Sigmoid colon (tissue), 4 donors: ENCODE results near the gene COLEC12.

Experiments
- EP300 ChIP-seq, 4 donors: sonication (generic); formaldehyde crosslinking; IDR thresholded peaks; one replicate each; pipeline ENCODE4 v1.6.1; 2017; ENCODE audit warnings: antibody characterized with exemption in 4 of 4
- POLR2A ChIP-seq, 2 donors: fragments of 450-650 bp; IDR thresholded peaks; one replicate each; pipeline ENCODE4 v1.6.1; 2016; ENCODE audit warnings: antibody characterized with exemption in 2 of 2, mild to moderate bottlenecking in 2 of 2, moderate library complexity in 2 of 2
- POLR2AphosphoS5 ChIP-seq, 4 donors: sonication (generic); formaldehyde crosslinking; IDR thresholded peaks; one replicate each; pipeline ENCODE4 v1.6.1; 2017; ENCODE audit warnings: antibody characterized with exemption in 4 of 4
- TF ChIP-seq, protein P1 (sequence below), 4 experiments: fragments of 450-650 bp in 3 of 4; fragments of 200-600 bp in 1 of 4; IDR thresholded peaks; one replicate each; pipeline ENCODE4 v1.5.1; 2016 to 2019; ENCODE audit warnings: antibody characterized with exemption in 4 of 4, mild to moderate bottlenecking in 3 of 4, moderate library complexity in 2 of 4

- TF ChIP-seq EP300 (IDR thresholded peaks at IDR 0.05) (no peak), POLR2AphosphoS5 (IDR thresholded peaks at IDR 0.05) (no peak), POLR2A (IDR thresholded peaks at IDR 0.05) (no peak)
- TF ChIP-seq, protein P1, sequence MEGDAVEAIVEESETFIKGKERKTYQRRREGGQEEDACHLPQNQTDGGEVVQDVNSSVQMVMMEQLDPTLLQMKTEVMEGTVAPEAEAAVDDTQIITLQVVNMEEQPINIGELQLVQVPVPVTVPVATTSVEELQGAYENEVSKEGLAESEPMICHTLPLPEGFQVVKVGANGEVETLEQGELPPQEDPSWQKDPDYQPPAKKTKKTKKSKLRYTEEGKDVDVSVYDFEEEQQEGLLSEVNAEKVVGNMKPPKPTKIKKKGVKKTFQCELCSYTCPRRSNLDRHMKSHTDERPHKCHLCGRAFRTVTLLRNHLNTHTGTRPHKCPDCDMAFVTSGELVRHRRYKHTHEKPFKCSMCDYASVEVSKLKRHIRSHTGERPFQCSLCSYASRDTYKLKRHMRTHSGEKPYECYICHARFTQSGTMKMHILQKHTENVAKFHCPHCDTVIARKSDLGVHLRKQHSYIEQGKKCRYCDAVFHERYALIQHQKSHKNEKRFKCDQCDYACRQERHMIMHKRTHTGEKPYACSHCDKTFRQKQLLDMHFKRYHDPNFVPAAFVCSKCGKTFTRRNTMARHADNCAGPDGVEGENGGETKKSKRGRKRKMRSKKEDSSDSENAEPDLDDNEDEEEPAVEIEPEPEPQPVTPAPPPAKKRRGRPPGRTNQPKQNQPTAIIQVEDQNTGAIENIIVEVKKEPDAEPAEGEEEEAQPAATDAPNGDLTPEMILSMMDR (IDR thresholded peaks at IDR 0.05), result no peak
These were observed 148.1 kb downstream of the COLEC12 start for GRCh38 chr18:352438-352837.
